Measurements from ENCODE around the gene GRB7.

DNA sequence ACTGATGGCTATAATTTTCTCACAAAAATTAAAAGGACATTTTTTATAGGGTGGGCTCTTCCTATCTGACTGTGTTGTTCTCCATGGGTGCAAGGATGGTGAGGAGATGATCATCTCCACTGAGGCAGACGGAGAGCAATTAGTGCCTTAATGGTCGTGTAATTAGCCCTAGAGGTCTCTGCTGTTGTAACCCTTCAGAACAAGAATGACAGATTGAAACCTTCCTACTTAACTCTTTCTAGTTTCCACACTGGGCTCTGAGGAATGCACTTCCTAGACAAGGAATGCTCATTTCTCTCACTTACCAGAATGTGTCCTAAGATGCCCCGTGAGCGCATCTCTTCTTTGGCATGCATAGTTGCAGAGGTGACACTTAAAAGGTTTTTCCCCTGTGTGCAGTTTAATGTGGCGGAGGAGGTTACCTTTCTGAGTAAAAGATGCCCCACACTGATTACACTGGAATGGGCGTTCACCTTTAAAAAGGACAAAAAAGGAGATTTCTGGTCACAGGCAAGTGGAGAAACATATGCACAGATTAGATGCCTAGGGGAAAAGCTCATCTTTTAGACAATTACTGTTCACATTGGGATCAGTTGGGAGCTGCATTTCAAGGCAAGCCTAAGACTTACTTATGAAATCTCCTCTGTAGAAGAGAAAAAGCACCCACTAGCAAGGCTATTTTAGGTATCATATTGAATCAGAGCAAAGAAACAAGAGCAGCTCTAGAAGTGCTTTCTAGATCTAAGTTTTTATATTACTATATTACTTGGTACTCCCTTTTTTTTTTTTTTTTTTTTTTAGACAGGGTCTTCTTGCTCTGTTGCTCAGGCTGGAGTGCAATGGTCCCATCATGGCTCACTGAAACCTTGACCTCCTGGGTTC lies 53.6 kb downstream of the GRB7 start:
- TF ChIP-seq POLR2A (IDR thresholded peaks at IDR 0.05; ENCODE audit: low read depth, low read length): no peak
- TF ChIP-seq POLR2AphosphoS5 (IDR thresholded peaks at IDR 0.05; ENCODE audit: low read depth, low read length): no peak
- no peak for TF ChIP-seq TAF1 (IDR thresholded peaks at IDR 0.05; ENCODE audit: borderline replicate concordance, low read depth, low read length)
